Measurements from ENCODE around the gene MANF. TPM values are rescaled to one million over a fixed set of nuclear protein-coding genes. Genes with fewer than 3 reads are reported as not detected.
"Not testable (repeated sequence)": the region's sequence is repeated elsewhere in the genome, so short reads cannot be mapped to it uniquely, and the experiment has no call there.

Gene MANF
- total and polyA plus RNA-seq, 2 of the 13 experiments (the other 11 are each of a cell fraction or from before 2014, with no cell fraction given) = 55.4 to 269 TPM

DNA sequence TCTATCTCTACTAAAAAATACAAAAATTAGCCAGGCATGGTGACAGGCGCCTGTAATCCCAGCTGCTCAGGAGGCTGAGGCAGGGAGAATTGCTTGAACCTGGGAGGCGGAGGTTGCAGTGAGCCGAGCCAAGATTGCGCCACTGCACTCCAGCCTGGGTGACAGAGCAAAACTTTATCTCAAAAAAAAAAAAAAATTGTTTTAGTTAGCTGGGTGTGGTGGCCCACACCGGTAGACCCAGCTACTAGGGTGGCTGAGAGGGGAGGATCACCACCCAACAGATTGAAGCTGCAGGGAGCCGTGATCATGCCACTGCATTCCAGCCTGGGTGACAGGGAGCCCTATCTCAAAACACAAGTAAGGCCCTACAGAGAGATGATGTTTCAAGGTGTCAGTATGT is 2.2 kb downstream of the MANF start:
- H3K27me3 ChIP-seq (ENCODE audit: control insufficient read depth in 1 of 2, insufficient read depth in 2 of 2, low read length in 2 of 2); H4K20me1 ChIP-seq (ENCODE audit: insufficient read depth, low read length); FAIRE-seq; CTCF ChIA-PET (ENCODE audit: low intra/inter-chr PET ratio, low total read pairs); BruUV-seq (replicated peaks); H3K9ac ChIP-seq (ENCODE audit: insufficient read depth, low read depth, low read length); POLR2A ChIA-PET; DNase-seq (ENCODE audit: low spot score); H3K9me3 ChIP-seq (ENCODE audit: low read length); ATAC-seq; H3K27ac ChIP-seq (ENCODE audit: extremely low read length, insufficient read depth, low read length); H2AFZ ChIP-seq (ENCODE audit: low read length); H3K4me3 ChIP-seq (replicated peaks in 1 of 3; ENCODE audit: insufficient read depth in 1 of 3, low read depth in 2 of 3, low read length in 3 of 3); in situ Hi-C loops (cut with HindIII; ENCODE audit: extremely low pct_ligation_motif_present, low pct_unique_long_range_greater_than_20kb): not testable (repeated sequence)
- intact Hi-C loops (cut with micrococcal nuclease; ENCODE audit: unreplicated experiment) = loop anchor here (10.0 kb wide), 1 partner anchor 288 kb away; the partner anchor contains the start of gene TEX264
- 75% methylated on average over 5 of the region's 6 CpGs for WGBS (ENCODE audit: low lambda C conversion rate)
- peaks cover 44% of the 10 kb centered on the region for H3K79me2 ChIP-seq (ENCODE audit: insufficient read depth, low read length)
- TF ChIP-seq, protein P1, sequence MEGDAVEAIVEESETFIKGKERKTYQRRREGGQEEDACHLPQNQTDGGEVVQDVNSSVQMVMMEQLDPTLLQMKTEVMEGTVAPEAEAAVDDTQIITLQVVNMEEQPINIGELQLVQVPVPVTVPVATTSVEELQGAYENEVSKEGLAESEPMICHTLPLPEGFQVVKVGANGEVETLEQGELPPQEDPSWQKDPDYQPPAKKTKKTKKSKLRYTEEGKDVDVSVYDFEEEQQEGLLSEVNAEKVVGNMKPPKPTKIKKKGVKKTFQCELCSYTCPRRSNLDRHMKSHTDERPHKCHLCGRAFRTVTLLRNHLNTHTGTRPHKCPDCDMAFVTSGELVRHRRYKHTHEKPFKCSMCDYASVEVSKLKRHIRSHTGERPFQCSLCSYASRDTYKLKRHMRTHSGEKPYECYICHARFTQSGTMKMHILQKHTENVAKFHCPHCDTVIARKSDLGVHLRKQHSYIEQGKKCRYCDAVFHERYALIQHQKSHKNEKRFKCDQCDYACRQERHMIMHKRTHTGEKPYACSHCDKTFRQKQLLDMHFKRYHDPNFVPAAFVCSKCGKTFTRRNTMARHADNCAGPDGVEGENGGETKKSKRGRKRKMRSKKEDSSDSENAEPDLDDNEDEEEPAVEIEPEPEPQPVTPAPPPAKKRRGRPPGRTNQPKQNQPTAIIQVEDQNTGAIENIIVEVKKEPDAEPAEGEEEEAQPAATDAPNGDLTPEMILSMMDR (CRISPR knock-in tag; IDR thresholded peaks at IDR 0.05) = 0 out of 2 replicates have a peak, but pooled peaks have one; percentile 7
- H3K36me3 ChIP-seq (replicated peaks in 1 of 2; ENCODE audit: control insufficient read depth in 1 of 2, insufficient read depth in 2 of 2, low read length in 2 of 2) = peaks cover 4 to 12% of the 10 kb centered on the region in 2 experiments; a peak in 4 of 5 replicates
- H3K4me2 ChIP-seq (ENCODE audit: low read depth, low read length) = peak overlapping the region; percentile 86; the same call in 1 of the 2 replicates
- peaks cover 59% of the 10 kb centered on the region for H3K4me1 ChIP-seq (ENCODE audit: insufficient read depth, low read length)

DNA sequence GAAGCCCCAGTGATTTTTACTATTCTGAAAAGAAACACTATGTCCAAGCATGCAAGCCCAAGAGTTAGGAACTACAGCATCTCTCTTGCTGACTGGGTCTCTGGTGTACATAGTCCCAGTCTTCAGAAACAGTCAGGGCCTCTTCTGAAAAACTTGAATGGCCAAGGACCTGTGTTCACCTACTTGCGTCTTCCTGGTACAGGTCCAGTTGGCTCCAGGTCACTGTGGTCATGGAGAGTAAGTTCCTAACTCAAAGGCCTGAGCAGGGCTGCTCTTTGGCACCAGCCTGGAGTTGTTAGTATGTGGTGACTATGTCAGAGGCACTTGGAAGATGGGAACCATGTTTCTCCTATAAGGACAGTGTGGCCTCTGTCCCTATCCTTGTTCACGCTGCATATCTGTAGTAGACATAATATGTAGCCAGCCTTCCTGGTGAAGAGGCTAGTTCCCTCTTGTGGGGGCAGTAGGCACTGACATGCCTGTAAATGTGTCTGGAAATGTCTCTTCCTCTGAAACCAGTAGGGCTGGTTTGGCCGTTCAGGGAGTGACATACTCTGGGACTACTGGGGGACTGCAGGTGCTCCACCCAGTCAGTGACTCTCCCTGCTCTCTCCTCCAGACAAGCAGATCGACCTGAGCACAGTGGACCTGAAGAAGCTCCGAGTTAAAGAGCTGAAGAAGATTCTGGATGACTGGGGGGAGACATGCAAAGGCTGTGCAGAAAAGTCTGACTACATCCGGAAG is 3.4 kb downstream of the MANF start:
- in situ Hi-C loops (cut with HindIII; ENCODE audit: extremely low pct_ligation_motif_present, low pct_unique_long_range_greater_than_20kb) (no loop called here), intact Hi-C loops (cut with micrococcal nuclease; ENCODE audit: unreplicated experiment) (loop anchor here (10.0 kb wide), 1 partner anchor 286 kb away; the partner anchor contains the start of gene TEX264)
- Histone ChIP-seq H3K9ac (ENCODE audit: insufficient read depth, low read depth, low read length) (no peak overlapping the region), H3K4me3 (replicated peaks in 1 of 3; ENCODE audit: insufficient read depth in 1 of 3, low read depth in 2 of 3, low read length in 3 of 3) (no peak overlapping the region; a peak in 1 of 6 replicates), H4K20me1 (ENCODE audit: insufficient read depth, low read length) (peaks cover 8% of the 10 kb centered on the region), H3K4me1 (ENCODE audit: insufficient read depth, low read length) (peaks cover 64% of the 10 kb centered on the region), H3K9me3 (ENCODE audit: low read length) (no peaks in the 10 kb centered on the region), H3K4me2 (ENCODE audit: low read depth, low read length) (no peak overlapping the region), H2AFZ (ENCODE audit: low read length) (no peak overlapping the region), H3K36me3 (replicated peaks in 1 of 2; ENCODE audit: control insufficient read depth in 1 of 2, insufficient read depth in 2 of 2, low read length in 2 of 2) (peaks cover 6 to 24% of the 10 kb centered on the region in 2 experiments; a peak in 4 of 5 replicates), H3K27me3 (ENCODE audit: control insufficient read depth in 1 of 2, insufficient read depth in 2 of 2, low read length in 2 of 2) (no peaks in the 10 kb centered on the region; a peak in 1 of 5 replicates), H3K79me2 (ENCODE audit: insufficient read depth, low read length) (peaks cover 56% of the 10 kb centered on the region), H3K27ac (ENCODE audit: extremely low read length, insufficient read depth, low read length) (no peak overlapping the region)
- ATAC-seq (peak; percentile 7), DNase-seq (ENCODE audit: low spot score) (peak; percentile 45), FAIRE-seq (peak; percentile 40)
- no TSS peak for BruUV-seq (replicated peaks)
- ChIA-PET POLR2A (no interaction called here), CTCF (ENCODE audit: low intra/inter-chr PET ratio, low total read pairs) (interaction anchor here (0.6 to 1.3 kb wide), 2 partner anchors 46 to 772 kb away, joined by 3 to 4 read pairs; no protein-coding TSS in a partner anchor)
- 95% methylated on average over 4 of the region's 6 CpGs for WGBS (ENCODE audit: low lambda C conversion rate)
- TF ChIP-seq, protein P1 (CRISPR knock-in tag; IDR thresholded peaks at IDR 0.05) = 0 out of 2 replicates have a peak, but pooled peaks have one; percentile 24
- TF ChIP-seq SMC3 (IDR thresholded peaks at IDR 0.05; ENCODE audit: low read length) (peak; percentile 12; the same call in 1 of the 2 replicates), HOXA5 (CRISPR knock-in tag; IDR thresholded peaks at IDR 0.05) (no peak), ZNF235 (CRISPR knock-in tag; IDR thresholded peaks at IDR 0.05; ENCODE audit: borderline replicate concordance) (no peak), ZFP36L2 (CRISPR knock-in tag; IDR thresholded peaks at IDR 0.05) (no peak)

All from HepG2 (cell line).